ENCODE measurements around the gene PLXNA2. TPM values are rescaled to one million over a fixed set of nuclear protein-coding genes. Genes with fewer than 3 reads are reported as not detected.

Gene PLXNA2
- total RNA-seq, 1 experiment from 2014 or later, result 69.7 TPM

DNA sequence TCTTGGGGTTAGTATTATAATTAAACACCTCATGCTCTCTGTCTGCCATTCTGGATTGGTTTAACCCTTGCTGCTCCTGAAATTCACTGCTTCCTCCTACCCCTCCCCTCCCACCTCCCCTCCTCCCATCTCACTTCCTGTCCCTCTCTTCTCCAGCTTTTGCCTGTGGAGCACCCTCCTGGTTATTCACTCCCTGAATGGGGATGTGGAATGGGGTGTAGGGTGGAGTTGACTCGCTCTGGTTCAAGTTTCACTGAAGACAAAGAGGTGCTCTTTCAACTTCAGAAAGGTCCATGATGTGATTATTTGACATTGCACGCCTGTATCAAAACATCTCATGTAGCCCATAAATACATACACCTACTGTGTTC lies 160.5 kb downstream of the PLXNA2 start:
- POLR2A ChIA-PET, result interaction anchor here (1.0 kb wide), 1 partner anchor 160 kb away, joined by 3 read pairs; the partner anchor contains the start of gene PLXNA2
- DNase-seq (ENCODE audit: unreplicated experiment), result no peak
- CTCF ChIA-PET, result interaction anchor here (0.6 to 3.3 kb wide), 10 partner anchors 10 to 1296 kb away, joined by 3 to 18 read pairs (median 4); partner anchors contain the start of gene PLXNA2

DNA sequence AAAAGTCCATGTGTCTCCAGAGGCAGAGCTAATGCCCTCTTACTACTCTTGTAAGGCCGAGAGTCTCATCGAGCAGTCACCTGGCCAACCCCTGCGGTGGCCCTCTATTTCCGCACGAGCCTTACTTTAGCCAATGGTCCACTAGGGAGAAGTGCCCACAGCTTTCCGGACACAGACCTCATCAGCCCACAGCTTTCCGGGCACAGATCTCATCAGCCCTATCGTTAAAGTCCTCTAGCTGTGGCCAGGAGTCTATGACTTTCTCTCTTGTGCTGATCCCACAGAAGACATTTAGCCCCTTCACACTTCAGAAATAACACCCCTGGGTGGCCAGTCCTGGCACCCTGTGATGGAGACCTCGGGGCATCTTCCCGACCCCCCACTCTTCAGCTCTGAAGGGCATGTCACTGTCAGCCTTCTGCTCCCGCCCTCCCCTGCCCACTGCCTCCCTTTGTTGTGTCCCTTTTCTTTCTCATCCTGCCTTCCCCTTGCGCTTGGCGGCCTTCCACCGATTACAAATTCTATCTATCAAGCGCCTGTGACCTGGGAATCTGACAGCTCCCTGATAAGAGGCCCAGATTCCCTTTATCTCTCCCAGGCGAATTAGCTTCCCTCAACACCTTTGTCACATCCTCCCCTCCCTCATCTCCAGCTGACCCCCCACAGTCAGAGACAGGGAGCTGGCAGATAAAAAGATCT lies 161.0 kb downstream of the PLXNA2 start:
- POLR2A ChIA-PET, result interaction anchor here (0.6 to 1.2 kb wide), 4 partner anchors 12 to 1271 kb away, joined by 3 read pairs; partner anchors contain the start of gene PLXNA2
- H3K4me1 Mint-ChIP-seq (ENCODE audit: insufficient read depth, unreplicated experiment), result peaks cover 11% of the 10 kb centered on the region
- no TSS peak for BruUV-seq (replicated peaks)

More for the DNA sequence above, 160.5 kb downstream of the PLXNA2 start:
- Mint-ChIP-seq H3K27me3 (ENCODE audit: insufficient read depth, unreplicated experiment) (no peaks in the 10 kb centered on the region), H3K4me1 (ENCODE audit: insufficient read depth, unreplicated experiment) (peaks cover 11% of the 10 kb centered on the region), H3K4me3 (ENCODE audit: unreplicated experiment) (no peak overlapping the region), H3K36me3 (ENCODE audit: insufficient read depth, unreplicated experiment) (peaks cover 59% of the 10 kb centered on the region), H3K9me3 (ENCODE audit: unreplicated experiment) (no peaks in the 10 kb centered on the region), H3K27ac (ENCODE audit: low read depth, unreplicated experiment) (peak overlapping the region; percentile 49)
- no peak for TF ChIP-seq CTCF (IDR thresholded peaks at IDR 0.05; ENCODE audit: unreplicated experiment)
- intact Hi-C loops (cut with micrococcal nuclease), result no loop called here
- no TSS peak for BruUV-seq (replicated peaks)

GRCh38 chr1:208081972-208082371 lies 162.2 kb downstream of the PLXNA2 start:
- no peaks in the 10 kb centered on the region for H3K9me3 Mint-ChIP-seq (ENCODE audit: unreplicated experiment)
- H3K36me3 Mint-ChIP-seq (ENCODE audit: insufficient read depth, unreplicated experiment), result peaks cover 58% of the 10 kb centered on the region
- intact Hi-C loops (cut with micrococcal nuclease), result no loop called here
- H3K27ac Mint-ChIP-seq (ENCODE audit: low read depth, unreplicated experiment), result no peak overlapping the region
- no peak for TF ChIP-seq CTCF (IDR thresholded peaks at IDR 0.05; ENCODE audit: unreplicated experiment)
- ChIA-PET CTCF (interaction anchor here (0.5 to 1.8 kb wide), 7 partner anchors 11 to 185 kb away, joined by 3 to 9 read pairs (median 4); no protein-coding TSS in a partner anchor), POLR2A (interaction anchor here (1.2 kb wide), 2 partner anchors 51 to 162 kb away, joined by 3 to 5 read pairs; partner anchors contain the start of gene PLXNA2)
- H3K4me1 Mint-ChIP-seq (ENCODE audit: insufficient read depth, unreplicated experiment), result peaks cover 11% of the 10 kb centered on the region
- BruUV-seq (replicated peaks), result no TSS peak
- no peaks in the 10 kb centered on the region for H3K27me3 Mint-ChIP-seq (ENCODE audit: insufficient read depth, unreplicated experiment)
- no peak for DNase-seq (ENCODE audit: unreplicated experiment)
- H3K4me3 Mint-ChIP-seq (ENCODE audit: unreplicated experiment), result no peak overlapping the region

More for the DNA sequence above, 161.0 kb downstream of the PLXNA2 start:
- DNase-seq (ENCODE audit: unreplicated experiment), result no peak
- no peaks in the 10 kb centered on the region for H3K9me3 Mint-ChIP-seq (ENCODE audit: unreplicated experiment)
- H3K4me3 Mint-ChIP-seq (ENCODE audit: unreplicated experiment), result no peak overlapping the region
- H3K27me3 Mint-ChIP-seq (ENCODE audit: insufficient read depth, unreplicated experiment), result no peaks in the 10 kb centered on the region
- TF ChIP-seq CTCF (IDR thresholded peaks at IDR 0.05; ENCODE audit: unreplicated experiment), result no peak
- intact Hi-C loops (cut with micrococcal nuclease), result no loop called here
- H3K27ac Mint-ChIP-seq (ENCODE audit: low read depth, unreplicated experiment), result peak overlapping the region; percentile 49
- CTCF ChIA-PET, result interaction anchor here (0.6 to 3.3 kb wide), 8 partner anchors 10 to 162 kb away, joined by 3 to 18 read pairs (median 4); partner anchors contain the start of gene PLXNA2
- peaks cover 61% of the 10 kb centered on the region for H3K36me3 Mint-ChIP-seq (ENCODE audit: insufficient read depth, unreplicated experiment)
